OCI-LY1 (cell line): ENCODE results near the gene EIF2A.
"Not testable (repeated sequence)": the region's sequence is repeated elsewhere in the genome, so short reads cannot be mapped to it uniquely, and the experiment has no call there.

ENCODE experiments used
- H2AFZ ChIP-seq: fragments of 200-600 bp; sonication (generic), shearing (Covaris generic); 2 replicates; pipeline ENCODE4 v1.6.0; 2014; ENCODE audit warnings: antibody characterized with exemption, mild to moderate bottlenecking, low read length
- H3F3A ChIP-seq: fragments of 200-600 bp; sonication (generic), shearing (Covaris generic); 2 replicates; pipeline ENCODE4 v1.6.0; 2014; ENCODE audit warnings: mild to moderate bottlenecking, antibody characterized with exemption, low read length, moderate library complexity; ENCODE audit not compliant: insufficient read depth
- H3K27ac ChIP-seq: fragments of 200-600 bp; sonication (generic); 2 replicates; pipeline ENCODE4 v1.5.1; 2014; ENCODE audit warnings: low read length, mixed run types, mild to moderate bottlenecking, low read depth; ENCODE audit not compliant: poor library complexity, severe bottlenecking
- H3K27me3 ChIP-seq: fragments of 200-600 bp; sonication (generic); 2 replicates; pipeline ENCODE4 v1.6.0; 2014; ENCODE audit warnings: antibody characterized with exemption, mild to moderate bottlenecking, low read length, moderate library complexity; ENCODE audit not compliant: insufficient read depth
- H3K36me3 ChIP-seq: fragments of 200-600 bp; sonication (generic); 2 replicates; pipeline ENCODE4 v1.6.1; 2014; ENCODE audit warnings: mild to moderate bottlenecking, antibody characterized with exemption, low read length, moderate library complexity, mixed read lengths; ENCODE audit not compliant: insufficient read depth
- H3K4me1 ChIP-seq: fragments of 200-600 bp; sonication (generic); 2 replicates; pipeline ENCODE4 v1.5.1; 2014; ENCODE audit warnings: mild to moderate bottlenecking, low read length, moderate library complexity; ENCODE audit not compliant: insufficient read depth, severe bottlenecking
- H3K4me2 ChIP-seq: fragments of 200-600 bp; sonication (generic), shearing (Covaris generic); 2 replicates; pipeline ENCODE4 v1.6.1; 2014; ENCODE audit warnings: low read length
- H3K4me3 ChIP-seq: fragments of 200-600 bp; sonication (generic); 2 replicates; pipeline ENCODE4 v1.5.1; 2014; ENCODE audit warnings: low read length, low read depth, mild to moderate bottlenecking, mixed read lengths; ENCODE audit not compliant: poor library complexity, severe bottlenecking
- H3K79me2 ChIP-seq: fragments of 200-600 bp; shearing (Covaris generic); 2 replicates; pipeline ENCODE4 v1.6.1; 2016; ENCODE audit warnings: mixed run types, low read length, mixed read lengths; ENCODE audit not compliant: insufficient read depth
- H3K9ac ChIP-seq: fragments of 200-600 bp; sonication (generic), shearing (Covaris generic); 2 replicates; pipeline ENCODE4 v1.6.1; 2014; ENCODE audit warnings: mild to moderate bottlenecking, low read length, mixed read lengths
- H3K9me2 ChIP-seq: fragments of 200-600 bp; sonication (generic), shearing (Covaris generic); 2 replicates; pipeline ENCODE4 v1.6.1; 2014; ENCODE audit warnings: low read depth, mild to moderate bottlenecking, low read length, mixed read lengths
- H3K9me3 ChIP-seq: fragments of 200-600 bp; shearing (Covaris generic); 2 replicates; pipeline ENCODE4 v1.6.1; 2014; ENCODE audit warnings: low read length, mixed read lengths
- H4K20me1 ChIP-seq: fragments of 200-600 bp; sonication (generic), shearing (Covaris generic); 2 replicates; pipeline ENCODE4 v1.6.0; 2016; ENCODE audit warnings: mild to moderate bottlenecking, low read length; ENCODE audit not compliant: insufficient read depth
- CTCF ChIP-seq: fragments of 200-600 bp; sonication (generic), shearing (Covaris generic); IDR thresholded peaks from 2 replicates; pipeline ENCODE4 v1.5.1; 2017; ENCODE audit warnings: mild to moderate bottlenecking, antibody characterized with exemption, low read length, moderate library complexity, mixed read lengths
- EZH2 ChIP-seq: fragments of 200-600 bp; sonication (generic), shearing (Covaris generic); IDR thresholded peaks from 2 replicates; pipeline ENCODE4 v1.8.0; 2017; ENCODE audit warnings: borderline replicate concordance, mixed run types, mild to moderate bottlenecking, antibody characterized with exemption, low read length, moderate library complexity, mixed read lengths

The EIF2A gene

GRCh38 chr3:150594150-150594549, 47.6 kb downstream of the EIF2A start:
- no peak overlapping the region for H3K4me3 ChIP-seq

GRCh38 chr3:150597646-150598045, 51.1 kb downstream of the EIF2A start:
- no peak overlapping the region for H3K4me2 ChIP-seq
- H2AFZ ChIP-seq, result no peak overlapping the region
- TF ChIP-seq CTCF (no peak), EZH2 (no peak)
- H3K27me3 ChIP-seq, result no peaks in the 10 kb centered on the region
- H3K27ac ChIP-seq, result no peak overlapping the region
- H3K4me1 ChIP-seq, result peaks cover 38% of the 10 kb centered on the region
- H3F3A ChIP-seq, result no peaks in the 10 kb centered on the region
- H3K4me3 ChIP-seq, result no peak overlapping the region
- H3K9ac ChIP-seq, result no peak overlapping the region
- H3K79me2 ChIP-seq, result peaks cover 80% of the 10 kb centered on the region
- no peaks in the 10 kb centered on the region for H3K9me3 ChIP-seq
- no peaks in the 10 kb centered on the region for H4K20me1 ChIP-seq
- H3K36me3 ChIP-seq, result peaks cover 8% of the 10 kb centered on the region; the same call in 1 of the 2 replicates
- H3K9me2 ChIP-seq, result no peaks in the 10 kb centered on the region

More at GRCh38 chr3:150594150-150594549, 47.6 kb downstream of the EIF2A start:
- no peak overlapping the region for H3K9ac ChIP-seq
- no peaks in the 10 kb centered on the region for H3K9me2 ChIP-seq
- H3K79me2 ChIP-seq, result peaks cover 70% of the 10 kb centered on the region
- no peak overlapping the region for H3K4me2 ChIP-seq
- H3K9me3 ChIP-seq, result no peaks in the 10 kb centered on the region
- peaks cover 13% of the 10 kb centered on the region for H3K4me1 ChIP-seq
- peaks cover 16% of the 10 kb centered on the region for H3K36me3 ChIP-seq
- H3K27ac ChIP-seq, result no peak overlapping the region
- no peak for TF ChIP-seq CTCF
- no peak for TF ChIP-seq EZH2
- no peaks in the 10 kb centered on the region for H4K20me1 ChIP-seq
- H3K27me3 ChIP-seq, result no peaks in the 10 kb centered on the region
- no peaks in the 10 kb centered on the region for H3F3A ChIP-seq
- no peak overlapping the region for H2AFZ ChIP-seq

GRCh38 chr3:150599611-150600297, 53.2 kb downstream of the EIF2A start:
- Histone ChIP-seq H3K9ac (peak overlapping the region; percentile 86; the same call in 1 of the 2 replicates), H3K27ac (peak overlapping the region; percentile 86), H3K4me1 (peaks cover 38% of the 10 kb centered on the region), H3F3A (no peaks in the 10 kb centered on the region), H3K9me3 (no peaks in the 10 kb centered on the region), H3K4me2 (peak overlapping the region; percentile 79), H3K27me3 (no peaks in the 10 kb centered on the region), H3K79me2 (peaks cover 75% of the 10 kb centered on the region), H3K36me3 (peaks cover 14% of the 10 kb centered on the region), H3K9me2 (no peaks in the 10 kb centered on the region), H2AFZ (no peak overlapping the region), H4K20me1 (no peaks in the 10 kb centered on the region), H3K4me3 (peak overlapping the region; percentile 88)
- TF ChIP-seq EZH2 (no peak), CTCF (no peak)

- H4K20me1 ChIP-seq, H3K9me3 ChIP-seq, H3K9me2 ChIP-seq, H3K27me3 ChIP-seq, H3F3A ChIP-seq, H2AFZ ChIP-seq: not testable (repeated sequence)
- Histone ChIP-seq H3K27ac (peak overlapping the region; percentile 86), H3K4me2 (peak overlapping the region; percentile 79), H3K9ac (peak overlapping the region; percentile 86), H3K36me3 (peaks cover 19% of the 10 kb centered on the region), H3K79me2 (peaks cover 82% of the 10 kb centered on the region), H3K4me1 (peaks cover 49% of the 10 kb centered on the region), H3K4me3 (peak overlapping the region; percentile 88)
These were observed 54.3 kb downstream of the EIF2A start for GRCh38 chr3:150600647-150601530.
